AG04450 (cell line): ENCODE results near the gene TAF7. TPM values are rescaled to one million over a fixed set of nuclear protein-coding genes. Genes with fewer than 3 reads are reported as not detected.
A peak's percentile ranks its signal among the peaks of the same experiment; 100 is the strongest.

Experiments
- CTCF ChIA-PET: fragments of 300-600, 350-600 bp; formaldehyde crosslinking; extraction: SDS; loops from one replicate; lab custom pipeline; 2022; ENCODE audit warnings: antibody characterized with exemption, inconsistent platforms; lab: Charles Lee
- POLR2A ChIA-PET: fragments of 350-600 bp; formaldehyde crosslinking; extraction: SDS; loops from one replicate; lab custom pipeline; 2021; ENCODE audit warnings: antibody characterized with exemption, inconsistent platforms; lab: Yijun Ruan, JAX
- DNase-seq: peaks from one replicate; pipeline ENCODE4 v3.0.0-alpha.2; 2011; ENCODE audit warnings: low read depth, low spot score
- H3K27ac ChIP-seq: one replicate; pipeline ENCODE4 v1.5.1; 2012; ENCODE audit warnings: low read depth, low read length, control low read depth
- H3K27me3 ChIP-seq: one replicate; pipeline ENCODE4 v1.6.0; 2012; ENCODE audit warnings: low read length; ENCODE audit not compliant: control insufficient read depth, insufficient read depth
- H3K4me3 ChIP-seq: 2 replicates; pipeline ENCODE4 v1.5.1; 2011; ENCODE audit warnings: mild to moderate bottlenecking, low read depth, low read length, control low read depth
- H3K9me3 ChIP-seq: 2 replicates; pipeline ENCODE4 v1.5.1; 2012; ENCODE audit warnings: low read length; ENCODE audit not compliant: control insufficient read depth, insufficient read depth
- CTCF ChIP-seq: IDR thresholded peaks from 2 replicates; pipeline ENCODE4 v1.5.1; 2011; ENCODE audit warnings: low read depth, low read length, control low read depth, inconsistent platforms
- polyA plus RNA-seq: library from polyadenylated mRNA; depleted of rRNA; stranded (reverse); fragments of >200 nt; gene quantifications from 2 replicates; pipeline ENCODE4 v1.2.3, GENCODE V29; 2011

The TAF7 gene
- polyA plus RNA-seq, 1 experiment = 71.0 TPM

GRCh38 chr5:141360685-141361084 is 40.1 kb upstream of the TAF7 start:
- Histone ChIP-seq H3K9me3 (peaks cover 65% of the 10 kb centered on the region), H3K4me3 (no peak overlapping the region), H3K27ac (no peak overlapping the region), H3K27me3 (peaks cover 24% of the 10 kb centered on the region)
- ChIA-PET POLR2A (no interaction called here), CTCF (interaction anchor here (0.6 to 1.3 kb wide), 4 partner anchors 197 to 206 kb away, joined by 3 to 12 read pairs (median 4); no protein-coding TSS in a partner anchor)
- TF ChIP-seq CTCF = no peak
- DNase-seq = no peak

GRCh38 chr5:141359790-141360426 is 39.3 kb upstream of the TAF7 start, which contains the start of gene PCDHGB2:
TSS of gene PCDHGB2 (plus strand) at chr5:141359994. CDS start at chr5:141360136, 142 bp downstream.
- peak within 1 kb of the TSS; percentile 49 for H3K27ac ChIP-seq
- TF ChIP-seq CTCF = peak; percentile 49
- H3K27me3 ChIP-seq = peaks cover 17% of the 10 kb centered on the region
- no peak for DNase-seq
- peak within 1 kb of the TSS; percentile 50 for H3K4me3 ChIP-seq
- peaks cover 65% of the 10 kb centered on the region for H3K9me3 ChIP-seq
- ChIA-PET CTCF (interaction anchor here (0.6 to 1.3 kb wide), 5 partner anchors 198 to 207 kb away, joined by 3 to 12 read pairs (median 4); no protein-coding TSS in a partner anchor), POLR2A (no interaction called here)

- CTCF ChIA-PET = interaction anchor here (2.1 kb wide), 1 partner anchor 207 kb away, joined by 8 read pairs; no protein-coding TSS in a partner anchor
- peaks cover 9% of the 10 kb centered on the region for H3K27me3 ChIP-seq
- H3K9me3 ChIP-seq = peaks cover 59% of the 10 kb centered on the region
Measured at GRCh38 chr5:141356950-141357349, 36.4 kb upstream of the TAF7 start.

GRCh38 chr5:141356133-141356532 is 35.5 kb upstream of the TAF7 start:
- CTCF ChIA-PET = interaction anchor here (1.1 to 2.1 kb wide), 7 partner anchors 17 to 210 kb away, joined by 3 to 13 read pairs (median 6); partner anchors contain the start of genes PCDHGA2, PCDHGB7 and TAF7
- no peak overlapping the region for H3K4me3 ChIP-seq
- POLR2A ChIA-PET = no interaction called here
- peaks cover 4% of the 10 kb centered on the region for H3K27me3 ChIP-seq
- DNase-seq = no peak
- no peak for TF ChIP-seq CTCF
- H3K9me3 ChIP-seq = peaks cover 58% of the 10 kb centered on the region
- no peak overlapping the region for H3K27ac ChIP-seq

More at GRCh38 chr5:141356950-141357349, 36.4 kb upstream of the TAF7 start:
- TF ChIP-seq CTCF = no peak
- H3K27ac ChIP-seq = no peak overlapping the region
- H3K4me3 ChIP-seq = no peak overlapping the region
- DNase-seq = no peak
- POLR2A ChIA-PET = no interaction called here

- H3K4me3 ChIP-seq = peak overlapping the region; percentile 51
Measured at GRCh38 chr5:141355641-141356040, 35.1 kb upstream of the TAF7 start.

More at GRCh38 chr5:141355641-141356040, 35.1 kb upstream of the TAF7 start:
- ChIA-PET CTCF (interaction anchor here (1.1 to 2.7 kb wide), 10 partner anchors 17 to 211 kb away, joined by 3 to 35 read pairs (median 6); partner anchors contain the start of genes PCDHGA10, PCDHGA2, PCDHGB7 and TAF7), POLR2A (no interaction called here)
- H3K27ac ChIP-seq = no peak overlapping the region
- H3K9me3 ChIP-seq = peaks cover 57% of the 10 kb centered on the region
- H3K27me3 ChIP-seq = peaks cover 4% of the 10 kb centered on the region
- no peak for DNase-seq
- no peak for TF ChIP-seq CTCF
